HG02759 (cell line): Measurements from ENCODE around the gene GSTT2B.
A peak's percentile ranks its signal among the peaks of the same experiment; 100 is the strongest.
"Not testable (repeated sequence)": the region's sequence is repeated elsewhere in the genome, so short reads cannot be mapped to it uniquely, and the experiment has no call there.

ENCODE experiments used
- ATAC-seq: cut with Tn5 transposase; IDR thresholded peaks from one replicate; pipeline ENCODE4 v1.9.1; 2021; ENCODE audit warnings: mild to moderate bottlenecking, moderate library complexity; ENCODE audit not compliant: unreplicated experiment

The GSTT2B gene

GRCh38 chr22:23949764-23950163 is 11.2 kb downstream of the GSTT2B start:
- not testable (repeated sequence) for ATAC-seq

GRCh38 chr22:23947391-23947790 is 13.6 kb downstream of the GSTT2B start:
- not testable (repeated sequence) for ATAC-seq

GRCh38 chr22:23940166-23940565 is 20.8 kb downstream of the GSTT2B start:
- ATAC-seq, result not testable (repeated sequence)

- no peak for ATAC-seq
Measured at GRCh38 chr22:23939017-23939357, 22.0 kb downstream of the GSTT2B start.

- no peak for ATAC-seq
Measured at GRCh38 chr22:23938328-23939016, 22.5 kb downstream of the GSTT2B start.

GRCh38 chr22:23926561-23926960 is 34.4 kb downstream of the GSTT2B start:
- no peak for ATAC-seq

- ATAC-seq, result no peak
Measured at GRCh38 chr22:23925020-23925606, 35.9 kb downstream of the GSTT2B start.

GRCh38 chr22:23922921-23923320 is 38.1 kb downstream of the GSTT2B start:
- ATAC-seq, result no peak

GRCh38 chr22:23921586-23922201 is 39.3 kb downstream of the GSTT2B start:
- not testable (repeated sequence) for ATAC-seq

GRCh38 chr22:23920267-23920611 is 40.8 kb downstream of the GSTT2B start:
- ATAC-seq, result not testable (repeated sequence)

GRCh38 chr22:23915290-23915689 is 45.7 kb downstream of the GSTT2B start:
- ATAC-seq, result no peak

- peak; percentile 98 for ATAC-seq
Measured at GRCh38 chr22:23913661-23914353, 47.2 kb downstream of the GSTT2B start.

- ATAC-seq, result no peak
Measured at GRCh38 chr22:23913306-23913660, 47.7 kb downstream of the GSTT2B start.

GRCh38 chr22:23912293-23912903 is 48.6 kb downstream of the GSTT2B start:
- no peak for ATAC-seq

- no peak for ATAC-seq
Measured at GRCh38 chr22:23911318-23911980, 49.5 kb downstream of the GSTT2B start.

- no peak for ATAC-seq
Measured at GRCh38 chr22:23910496-23911190, 50.4 kb downstream of the GSTT2B start.

GRCh38 chr22:23909296-23909898 is 51.6 kb downstream of the GSTT2B start:
- no peak for ATAC-seq

GRCh38 chr22:23908587-23909205 is 52.3 kb downstream of the GSTT2B start:
- no peak for ATAC-seq

- ATAC-seq, result not testable (repeated sequence)
Measured at GRCh38 chr22:23907423-23907822, 53.6 kb downstream of the GSTT2B start.
